GM19099 (cell line): ENCODE results near the gene AFAP1L2.

Experiments
- POLR2A ChIP-seq: IDR thresholded peaks from 3 replicates; pipeline ENCODE4 v1.6.1; 2011; ENCODE audit warnings: low read depth; ENCODE audit not compliant: insufficient read length; ENCODE audit errors: extremely low read depth

The AFAP1L2 gene

DNA sequence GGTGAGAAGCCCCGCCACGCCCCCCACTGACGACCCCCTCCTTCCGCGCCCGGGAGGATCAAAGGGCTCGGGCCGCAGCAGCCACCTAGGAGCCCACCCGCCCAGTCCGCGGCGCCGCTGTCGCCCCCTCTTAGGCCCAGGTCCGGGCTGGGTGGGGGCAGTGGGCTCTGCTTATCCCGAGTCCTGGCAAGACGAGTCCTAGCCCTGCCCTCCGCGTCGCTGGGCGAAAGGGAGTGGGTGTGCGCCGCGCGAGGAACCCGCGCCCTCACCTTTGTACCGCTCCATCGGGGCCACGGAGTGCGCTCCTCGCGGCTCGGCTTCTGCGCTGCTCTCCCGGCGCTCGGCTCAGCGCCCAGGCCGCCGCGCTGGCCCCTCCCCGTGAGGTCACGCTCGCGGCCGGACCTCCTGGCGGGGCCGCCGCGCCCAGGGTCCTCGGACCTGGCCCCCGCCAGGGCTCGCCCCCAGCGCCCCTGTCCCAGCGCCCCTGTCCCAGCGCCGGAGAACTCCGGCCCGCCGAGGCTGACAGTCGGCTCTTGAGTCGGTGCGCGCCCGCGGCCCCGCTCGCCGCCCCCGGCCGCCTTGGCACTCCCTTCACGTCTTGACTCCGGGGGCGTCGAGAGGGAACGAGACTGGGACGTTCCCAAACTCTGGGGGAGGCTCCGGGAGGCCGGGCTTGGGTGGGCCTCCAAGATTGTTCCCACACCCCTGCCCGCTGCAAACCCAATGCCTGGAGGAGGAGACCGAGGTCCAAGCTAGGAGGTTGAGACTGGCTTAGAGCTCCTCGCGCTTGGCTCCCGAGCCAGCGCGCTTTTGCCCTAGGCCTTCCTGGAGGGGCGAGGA is at the start of gene AFAP1L2:
TSS of gene AFAP1L2 (minus strand) at position 332 of the 840 bp plus-strand sequence. CDS start at position 285, 47 bp downstream.
- TF ChIP-seq POLR2A: no peak

- no peak for TF ChIP-seq POLR2A
Observed at GRCh38 chr10:114453576-114453975, 49.3 kb upstream of the AFAP1L2 start.

DNA sequence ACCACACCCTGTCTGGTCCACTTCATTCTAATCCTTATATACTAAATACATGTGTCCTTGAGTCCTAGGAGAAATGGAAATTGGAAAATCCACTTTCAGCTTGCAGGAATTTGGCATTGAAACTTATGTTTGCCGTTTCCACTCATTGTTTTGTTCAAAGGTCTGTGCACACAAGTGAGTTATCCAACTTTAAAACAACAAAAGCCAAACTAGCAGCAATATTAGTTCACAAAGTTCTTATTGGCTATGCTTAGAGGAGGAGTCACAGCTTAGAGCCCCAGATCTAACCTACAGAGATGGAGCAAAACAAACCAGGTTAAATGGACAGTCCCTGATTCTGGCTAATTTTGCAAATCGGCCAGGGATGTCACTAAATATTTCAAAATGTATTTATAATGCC is 44.6 kb upstream of the AFAP1L2 start:
- TF ChIP-seq POLR2A: no peak

GRCh38 chr10:114445332-114445731 is 41.0 kb upstream of the AFAP1L2 start:
- TF ChIP-seq POLR2A: no peak

GRCh38 chr10:114444819-114445218 is 40.5 kb upstream of the AFAP1L2 start:
- TF ChIP-seq POLR2A: no peak

GRCh38 chr10:114442091-114442630 is 37.9 kb upstream of the AFAP1L2 start:
- TF ChIP-seq POLR2A: no peak

DNA sequence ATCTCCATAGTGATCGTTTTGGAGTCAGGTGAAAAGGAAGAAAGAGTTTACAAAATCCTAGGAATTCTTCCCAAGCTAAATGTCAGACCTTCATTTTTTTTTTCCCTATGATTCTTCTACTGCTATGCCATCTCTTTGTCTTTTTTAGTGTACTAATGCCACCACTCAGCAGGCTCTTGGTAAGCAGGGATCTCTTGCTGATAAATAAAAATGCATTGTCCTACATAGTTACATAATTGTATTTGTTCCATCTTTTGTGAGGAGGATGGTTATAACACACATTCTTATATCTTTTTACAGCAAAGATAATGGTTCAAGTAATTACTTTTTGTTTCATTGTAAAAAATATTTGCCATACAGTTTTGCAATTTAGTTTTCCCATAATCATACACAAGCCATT is 36.8 kb upstream of the AFAP1L2 start:
- TF ChIP-seq POLR2A: no peak

- no peak for TF ChIP-seq POLR2A
Observed at GRCh38 chr10:114437473-114438292, 33.4 kb upstream of the AFAP1L2 start.

- TF ChIP-seq POLR2A: no peak
Observed at GRCh38 chr10:114436941-114437340, 32.6 kb upstream of the AFAP1L2 start.

DNA sequence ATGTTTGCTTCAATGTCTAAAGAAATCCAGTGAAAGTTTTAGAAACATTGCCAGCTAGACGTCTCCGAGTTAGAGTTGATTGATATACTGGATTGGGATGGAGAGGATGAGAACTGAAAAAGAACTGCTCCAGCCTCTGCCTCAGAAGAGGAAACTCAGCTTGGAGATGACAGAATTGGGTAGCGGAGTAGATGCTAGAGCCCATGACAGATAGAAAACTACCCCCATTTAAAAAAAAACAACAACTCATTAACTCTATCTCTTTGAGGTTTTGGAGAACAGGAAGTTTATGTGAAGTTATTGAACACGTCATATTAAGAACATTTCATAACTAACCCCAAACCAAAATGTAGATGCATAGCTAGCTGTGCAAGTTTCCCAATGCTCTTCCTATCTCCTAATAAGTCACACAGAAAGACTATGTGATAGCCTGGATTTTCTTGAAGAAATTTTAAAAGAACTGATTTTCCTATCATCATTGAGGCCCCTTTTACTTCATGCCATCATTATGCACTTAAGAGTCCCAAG is 28.3 kb upstream of the AFAP1L2 start:
- no peak for TF ChIP-seq POLR2A

DNA sequence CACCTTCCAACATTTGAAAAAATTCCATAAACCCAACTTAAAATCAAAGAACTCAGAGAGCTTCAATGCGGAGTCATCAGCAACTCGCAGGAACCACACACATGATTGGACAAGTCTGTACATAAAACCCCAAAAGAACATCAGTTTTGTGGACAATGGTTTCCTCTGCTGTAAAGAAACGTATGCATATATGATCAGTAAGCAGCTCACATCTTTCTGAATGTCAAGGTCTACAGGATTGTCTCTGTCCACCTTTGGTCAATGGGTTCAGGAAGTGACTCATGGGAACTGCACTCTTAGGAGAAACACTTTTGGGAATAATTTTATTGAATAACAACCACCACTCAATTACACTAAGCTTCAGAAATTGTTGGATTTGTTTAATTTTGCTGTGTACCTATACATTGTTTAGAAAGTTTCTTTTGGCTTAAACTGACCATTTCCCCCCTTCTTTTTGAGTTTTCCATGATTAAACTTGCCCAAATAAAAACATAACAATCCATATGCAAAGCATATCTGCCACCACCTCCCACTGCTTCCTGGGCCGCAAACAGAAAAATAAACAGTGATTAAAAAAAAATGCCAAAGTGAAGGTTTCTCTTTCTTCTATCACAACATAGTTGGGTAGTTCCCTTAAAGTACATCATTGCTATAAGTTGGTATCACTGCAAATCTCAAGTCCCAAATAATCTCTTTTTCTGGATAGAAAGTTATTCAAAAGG is 27.3 kb upstream of the AFAP1L2 start:
- no peak for TF ChIP-seq POLR2A

DNA sequence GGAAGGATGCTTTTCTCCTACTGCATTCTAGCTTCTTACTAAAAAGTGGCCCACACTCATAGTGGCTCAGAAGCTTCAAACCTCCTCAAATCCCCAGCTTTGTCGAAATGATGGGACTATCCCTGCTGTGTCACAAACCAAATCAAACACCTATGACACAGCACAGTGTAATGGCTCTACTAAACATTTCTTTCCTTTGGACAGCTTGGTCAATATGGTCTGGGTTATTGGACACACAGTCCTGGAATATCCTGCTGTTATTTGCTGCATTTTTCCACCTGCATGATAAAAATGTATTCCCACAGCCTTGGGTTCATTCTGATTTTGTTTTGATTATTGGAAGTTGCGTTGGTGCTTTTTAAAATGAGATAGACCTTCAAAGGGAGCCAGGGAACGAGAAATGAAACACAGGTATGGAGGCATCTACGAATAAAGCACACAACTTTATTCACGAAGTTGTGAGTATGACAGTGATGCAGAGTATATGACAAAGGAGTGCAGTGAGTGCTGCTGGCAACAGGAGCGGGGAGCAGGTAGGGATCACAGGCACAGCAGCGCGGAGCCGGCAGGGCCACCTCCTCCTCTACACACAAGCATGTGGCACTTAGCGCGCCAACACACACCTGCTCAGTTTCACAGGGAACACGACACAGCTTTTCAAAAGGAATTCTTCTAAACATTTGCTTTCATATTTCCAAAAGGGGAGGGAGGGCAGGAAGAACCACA is 26.5 kb upstream of the AFAP1L2 start:
- no peak for TF ChIP-seq POLR2A

- no peak for TF ChIP-seq POLR2A
Observed at GRCh38 chr10:114429581-114430335, 25.5 kb upstream of the AFAP1L2 start.

DNA sequence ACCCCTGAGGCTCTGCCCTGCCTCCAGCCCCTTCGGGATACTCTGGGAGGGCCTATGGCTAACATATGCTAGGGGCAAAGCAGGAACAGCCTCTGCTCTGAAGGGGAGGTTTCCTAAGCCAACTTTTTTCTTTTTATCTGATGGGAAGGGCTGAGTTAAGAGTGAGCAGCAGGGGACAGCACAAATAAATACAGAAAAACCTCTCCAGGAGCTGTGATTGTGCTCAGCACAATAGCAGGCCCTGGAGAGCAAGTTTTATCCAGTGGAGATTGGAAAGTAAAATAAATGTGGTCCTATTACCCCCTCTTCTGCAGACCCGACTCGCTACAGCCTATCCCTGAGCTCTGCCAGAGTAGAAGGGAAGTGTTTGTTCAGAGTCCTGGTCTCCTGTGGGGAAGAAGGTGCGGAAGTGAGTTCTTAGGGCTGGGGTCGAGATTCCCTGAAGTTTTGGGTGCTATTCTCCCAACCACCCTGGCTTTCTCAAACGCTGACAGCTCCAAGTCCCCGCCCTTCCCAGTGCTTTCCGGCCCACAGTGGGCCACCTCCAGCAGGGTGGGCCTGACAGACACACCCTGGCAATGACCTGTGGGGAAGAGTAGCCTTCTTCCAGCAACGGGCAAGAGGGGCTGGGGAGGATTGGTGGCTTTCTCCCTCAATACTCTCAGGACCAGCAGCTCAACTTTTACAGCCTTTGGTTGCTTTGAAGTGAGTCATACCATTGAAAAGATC is 23.0 kb upstream of the AFAP1L2 start:
- TF ChIP-seq POLR2A: no peak
